SHP77 (cell line): ENCODE data around the gene TSPAN33.
A peak's percentile ranks its signal among the peaks of the same experiment; 100 is the strongest.
"Not testable (repeated sequence)": the region's sequence is repeated elsewhere in the genome, so short reads cannot be mapped to it uniquely, and the experiment has no call there.

Experiments used
- DNase-seq, 2 experiments: peaks; one replicate each; lab custom pipeline; 2025; lab: John Stamatoyannopoulos, UW

Gene TSPAN33

DNA sequence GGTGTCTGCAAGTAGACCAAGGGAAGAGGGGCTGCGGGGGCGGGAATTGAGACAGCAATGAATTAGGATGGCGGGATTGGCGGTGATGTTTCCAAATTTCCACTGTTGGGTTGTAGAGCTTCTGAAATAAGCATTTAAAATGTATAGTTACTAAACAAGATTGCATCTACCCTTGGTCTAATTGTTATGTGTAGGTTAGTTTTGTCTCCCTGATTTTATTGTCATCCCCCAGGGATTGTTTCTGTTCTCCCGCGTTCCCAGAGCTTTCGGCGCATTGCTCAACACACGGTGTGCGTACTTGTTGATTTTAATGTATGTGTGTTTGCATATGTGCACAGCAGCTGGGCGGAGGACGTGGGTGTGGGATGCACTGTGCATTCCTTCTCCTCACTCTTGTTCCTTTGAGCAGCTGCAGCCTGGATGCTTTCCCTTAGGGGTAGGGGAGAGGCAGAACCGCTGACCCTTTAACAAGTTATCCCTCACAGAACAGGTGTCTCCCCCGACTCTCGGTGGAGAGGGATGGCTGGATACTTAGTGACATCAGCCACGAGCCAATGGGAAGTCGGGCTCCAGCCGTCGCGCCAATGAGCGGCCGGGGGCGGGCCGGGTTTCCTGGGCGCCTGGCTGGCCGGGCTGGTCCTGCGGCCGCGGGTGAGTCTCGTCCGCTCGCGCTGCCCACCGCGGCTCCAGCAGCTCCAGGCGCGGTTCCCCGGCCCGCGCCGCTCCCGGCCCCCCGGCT is at the start of gene TSPAN33:
Gene TSPAN33 (plus strand): TSS at position 613 of the 739 bp plus-strand sequence. CDS start 274 bp downstream, outside the sequence.
- DNase-seq: peak; percentile 73 to 86

- no peak for DNase-seq
Observed at GRCh38 chr7:129095258-129095657, 49.2 kb upstream of the TSPAN33 start.

GRCh38 chr7:129098409-129099084 is 46.0 kb upstream of the TSPAN33 start:
- DNase-seq: no peak

- DNase-seq: no peak
Observed at GRCh38 chr7:129100827-129101166, 43.7 kb upstream of the TSPAN33 start.

GRCh38 chr7:129101746-129102145 is 42.8 kb upstream of the TSPAN33 start:
- DNase-seq: no peak

- DNase-seq: no peak
Observed at GRCh38 chr7:129103561-129104324, 40.8 kb upstream of the TSPAN33 start.

GRCh38 chr7:129108581-129108980 is 35.9 kb upstream of the TSPAN33 start:
- no peak for DNase-seq

DNA sequence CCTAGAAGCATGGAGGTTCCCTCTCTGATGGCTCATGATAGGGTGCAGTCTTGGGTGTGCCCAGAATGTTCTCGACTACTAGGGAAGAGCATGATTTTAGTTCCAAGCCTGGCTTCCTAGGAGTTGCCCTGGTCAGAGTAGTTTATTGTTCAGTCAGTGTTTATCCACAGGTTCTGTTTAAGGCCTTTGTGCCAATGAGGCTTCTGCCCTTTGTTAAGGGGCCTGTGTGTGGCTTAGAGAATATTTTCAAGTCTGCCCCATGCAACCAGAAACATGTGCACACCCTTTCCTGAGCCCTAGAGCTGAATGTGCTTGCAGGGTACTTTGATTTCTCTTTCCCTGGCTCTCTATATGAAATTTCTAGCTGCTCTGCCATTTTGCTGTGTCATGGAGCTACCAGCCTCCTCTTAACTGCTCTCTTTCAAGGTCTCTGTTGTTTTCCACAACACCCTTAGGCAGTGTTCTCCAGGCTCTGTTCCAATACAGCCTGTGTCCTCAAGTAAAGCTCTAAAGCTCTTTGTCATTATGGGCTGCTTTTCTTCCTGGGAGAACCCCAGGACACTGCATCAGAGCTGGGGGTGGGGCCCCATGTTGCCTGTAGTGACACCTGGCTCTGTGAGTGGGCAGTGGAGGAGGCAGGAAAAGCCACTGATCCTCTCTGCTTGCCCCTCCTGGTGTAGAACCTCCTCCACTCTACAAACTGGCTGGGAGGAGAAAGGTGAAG is 34.1 kb upstream of the TSPAN33 start:
- peak in 1 of 2 experiments; percentile 9 for DNase-seq

- no peak for DNase-seq
Observed at GRCh38 chr7:129110982-129111376, 33.5 kb upstream of the TSPAN33 start.

GRCh38 chr7:129115676-129116075 is 28.8 kb upstream of the TSPAN33 start:
- DNase-seq: no peak

DNA sequence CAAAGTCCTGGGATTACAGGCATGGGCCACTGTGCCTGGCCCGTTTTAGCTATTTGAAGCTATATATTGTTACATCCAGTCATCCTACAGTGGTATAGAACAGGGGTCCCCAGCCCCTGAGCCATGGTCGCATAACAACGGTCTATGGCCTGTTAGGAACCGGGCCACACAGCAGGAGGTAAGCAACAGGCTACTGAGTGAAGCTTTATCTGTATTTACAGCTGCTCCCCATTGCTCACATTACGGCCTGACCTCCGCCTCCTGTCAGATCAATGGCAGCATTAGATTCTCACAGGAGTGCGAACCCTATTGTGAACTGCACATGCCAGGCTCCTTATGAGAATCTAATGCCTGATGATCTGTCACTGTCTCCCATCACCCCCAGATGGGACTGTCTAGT is 26.3 kb upstream of the TSPAN33 start:
- no peak for DNase-seq

- no peak for DNase-seq
Observed at GRCh38 chr7:129118976-129119375, 25.5 kb upstream of the TSPAN33 start.

- not testable (repeated sequence) for DNase-seq
Observed at GRCh38 chr7:129121501-129122077, 22.9 kb upstream of the TSPAN33 start.

DNA sequence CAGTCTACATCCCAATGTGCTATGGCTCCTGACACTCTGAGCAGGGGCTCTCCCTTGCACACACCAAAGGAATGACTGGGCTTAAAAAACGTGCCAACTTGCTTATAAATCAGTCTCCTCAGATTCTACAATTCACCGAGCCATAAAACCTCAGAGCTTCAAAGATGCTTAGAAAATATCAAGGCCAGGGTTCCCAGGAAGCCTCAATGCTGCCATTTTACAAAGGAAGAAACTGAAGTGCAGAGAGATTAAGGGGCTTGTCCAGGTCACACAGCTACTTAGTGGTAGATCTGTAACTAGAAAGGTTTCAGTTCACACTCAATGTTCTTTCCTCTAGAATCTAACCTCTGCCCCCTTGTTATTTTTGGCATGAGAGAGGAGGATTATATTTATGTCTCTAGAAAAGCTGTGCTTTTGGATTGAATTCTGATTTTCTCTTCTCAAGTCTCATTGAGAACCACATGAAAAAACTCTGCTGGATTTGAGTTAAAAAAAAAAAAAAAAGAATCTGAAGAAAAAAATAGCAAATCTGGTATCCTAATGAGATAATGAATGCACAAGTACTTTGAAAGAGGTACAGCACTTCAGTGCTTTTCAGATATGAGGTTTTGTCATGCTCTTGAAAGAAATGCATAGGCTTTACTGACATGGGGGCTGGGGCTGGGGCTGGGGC is 22.3 kb upstream of the TSPAN33 start:
- DNase-seq: no peak

DNA sequence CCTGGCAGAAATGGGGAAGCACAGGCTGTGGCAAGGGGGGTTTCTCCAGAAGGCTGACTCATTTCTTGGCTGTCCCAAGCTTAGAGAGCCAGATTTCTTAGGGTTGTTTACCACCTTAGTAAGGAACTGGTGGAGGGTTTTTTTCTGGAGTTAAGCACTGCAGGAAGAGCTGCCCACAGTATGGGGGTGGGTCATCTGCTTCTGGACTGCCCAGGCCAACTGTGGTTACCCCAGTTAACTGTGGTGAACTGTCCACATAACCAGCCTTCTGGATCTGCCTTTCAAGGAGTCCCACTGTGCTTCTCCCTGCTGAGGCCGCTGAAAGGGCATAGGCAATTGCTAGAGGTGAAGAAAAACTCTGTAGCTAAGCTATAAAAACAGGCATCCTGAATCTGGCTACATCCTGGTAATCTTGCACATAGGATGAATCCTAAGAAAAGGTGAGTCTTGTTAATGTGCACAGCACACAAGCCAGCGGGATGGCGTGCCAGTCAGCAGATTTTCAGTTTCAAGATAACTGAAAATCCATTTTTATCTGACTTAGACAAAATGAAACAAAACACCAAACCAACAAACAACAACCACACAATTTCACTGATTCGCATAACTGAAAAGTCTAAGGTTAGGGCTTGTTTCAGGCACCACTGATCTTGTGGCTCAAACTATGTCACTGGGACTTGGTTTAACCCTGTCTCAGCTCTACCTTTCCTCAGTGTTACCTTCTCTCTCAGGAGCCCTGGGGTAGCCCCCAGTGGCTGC is 21.6 kb upstream of the TSPAN33 start:
- no peak for DNase-seq

DNA sequence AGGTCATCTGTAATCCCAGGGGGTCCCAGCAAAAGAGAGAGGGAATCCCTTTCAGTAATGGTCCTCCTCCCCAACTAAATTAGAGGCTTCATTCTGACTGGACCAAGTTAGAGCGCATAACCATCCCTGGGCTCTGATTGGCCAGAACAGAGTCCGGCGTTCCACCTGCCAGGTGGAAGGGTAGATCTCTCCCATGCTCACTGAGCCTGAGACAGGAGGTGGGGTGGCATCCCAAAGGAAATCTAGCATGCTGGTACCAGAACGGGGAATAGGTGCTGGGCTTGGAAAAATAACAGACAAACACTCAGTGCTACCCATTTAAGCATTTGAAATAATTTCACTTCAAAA is 21.0 kb upstream of the TSPAN33 start:
- no peak for DNase-seq

DNA sequence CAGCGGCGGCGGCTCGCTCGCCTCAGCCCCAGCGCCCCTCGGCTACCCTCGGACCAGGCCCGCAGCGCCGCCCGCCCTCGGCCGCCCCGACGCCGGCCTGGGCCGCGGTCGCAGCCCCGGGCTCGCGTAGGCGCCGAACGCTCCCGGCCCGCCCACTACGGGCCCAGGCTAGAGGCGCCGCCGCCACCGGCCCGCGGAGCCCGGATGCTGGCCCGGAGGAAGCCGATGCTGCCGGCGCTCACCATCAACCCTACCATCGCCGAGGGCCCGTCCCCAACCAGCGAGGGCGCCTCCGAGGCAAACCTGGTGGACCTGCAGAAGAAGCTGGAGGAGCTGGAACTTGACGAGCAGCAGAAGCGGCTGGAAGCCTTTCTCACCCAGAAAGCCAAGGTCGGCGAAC is 18.2 kb upstream of the TSPAN33 start:
- DNase-seq: no peak

DNA sequence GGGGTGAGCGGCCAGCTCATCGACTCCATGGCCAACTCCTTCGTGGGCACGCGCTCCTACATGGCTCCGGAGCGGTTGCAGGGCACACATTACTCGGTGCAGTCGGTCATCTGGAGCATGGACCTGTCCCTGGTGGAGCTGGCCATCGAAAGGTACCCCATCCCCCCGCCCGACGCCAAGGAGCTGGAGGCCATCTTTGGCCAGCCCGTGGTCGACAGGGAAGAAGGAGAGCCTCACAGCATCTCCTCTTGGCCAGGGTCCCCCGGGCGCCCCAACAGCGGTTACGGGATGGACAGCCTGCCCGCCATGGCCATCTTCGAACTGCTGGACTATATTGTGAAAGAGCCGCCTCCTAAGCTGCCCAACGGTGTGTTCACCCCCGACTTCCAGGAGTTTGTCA is 17.4 kb upstream of the TSPAN33 start:
- no peak for DNase-seq

DNA sequence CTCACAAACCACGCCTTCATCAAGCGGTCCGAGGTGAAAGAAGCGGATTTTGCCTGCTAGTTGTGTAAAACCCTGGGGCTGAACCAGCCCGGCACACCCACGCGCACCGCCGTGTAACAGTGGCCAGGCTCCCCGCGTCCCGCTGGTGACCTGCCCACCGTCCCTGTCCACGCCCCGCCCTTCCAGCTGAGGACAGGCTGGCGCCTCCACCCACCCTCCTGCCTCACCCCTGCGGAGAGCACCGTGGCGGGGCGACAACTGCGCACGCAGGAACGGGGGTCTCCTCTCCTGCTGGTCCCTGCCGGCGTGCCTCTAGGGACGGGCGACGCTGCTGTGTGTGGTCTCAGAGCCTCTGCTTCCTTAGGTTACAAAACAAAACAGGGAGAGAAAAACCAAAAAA is 16.9 kb upstream of the TSPAN33 start:
- DNase-seq: no peak

DNA sequence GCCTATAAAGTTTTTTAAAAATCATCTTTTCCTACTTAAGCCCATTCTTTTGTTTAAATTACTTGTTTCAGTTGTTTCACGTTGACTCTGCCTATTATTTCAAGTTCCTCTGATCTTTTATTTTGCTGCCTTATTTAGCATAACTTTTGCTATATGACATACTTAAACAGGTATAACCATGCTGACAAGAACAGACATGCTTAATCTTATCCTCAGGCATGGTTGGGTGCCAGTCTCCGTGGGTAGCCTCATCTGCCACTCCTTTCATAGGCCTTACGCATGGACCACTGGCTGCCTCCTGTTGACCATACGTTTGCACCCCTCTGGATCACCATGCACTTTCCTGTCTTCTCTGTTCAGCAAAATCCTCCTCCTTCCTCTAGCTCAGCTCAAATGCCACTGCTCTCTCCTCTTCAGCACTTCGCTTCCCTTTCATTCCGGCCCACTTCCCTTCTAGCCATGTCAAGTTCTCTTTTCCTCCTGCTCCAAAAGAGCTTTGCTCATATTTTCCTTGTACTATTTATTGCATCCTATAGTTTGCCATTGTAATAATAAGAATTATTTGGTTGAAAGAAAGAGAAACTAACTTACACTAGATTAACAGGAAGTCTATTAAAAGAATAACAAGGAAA is 10.0 kb upstream of the TSPAN33 start:
- no peak for DNase-seq
